GM18870 (cell line): ENCODE data around the gene RINT1.
"Not testable (repeated sequence)": the region's sequence is repeated elsewhere in the genome, so short reads cannot be mapped to it uniquely, and the experiment has no call there.

Experiments
- ATAC-seq: cut with Tn5 transposase; IDR thresholded peaks from one replicate; pipeline ENCODE4 v1.9.1; 2021; ENCODE audit warnings: moderate library complexity; ENCODE audit not compliant: unreplicated experiment

RINT1 gene

GRCh38 chr7:105596866-105597265, 64.9 kb downstream of the RINT1 start:
- no peak for ATAC-seq

- not testable (repeated sequence) for ATAC-seq
Measured at GRCh38 chr7:105599080-105599479, 67.1 kb downstream of the RINT1 start.

GRCh38 chr7:105599551-105599950, 67.5 kb downstream of the RINT1 start:
- ATAC-seq: no peak

- ATAC-seq: no peak
Measured at GRCh38 chr7:105600720-105601550, 68.9 kb downstream of the RINT1 start.

- no peak for ATAC-seq
Measured at GRCh38 chr7:105602325-105603305, 70.6 kb downstream of the RINT1 start.

- ATAC-seq: no peak
Measured at GRCh38 chr7:105610165-105610930, 78.3 kb downstream of the RINT1 start.

- ATAC-seq: no peak
Measured at GRCh38 chr7:105611856-105612775, 80.1 kb downstream of the RINT1 start.

GRCh38 chr7:105612806-105613205, 80.8 kb downstream of the RINT1 start:
- ATAC-seq: no peak

GRCh38 chr7:105613611-105614330, 81.8 kb downstream of the RINT1 start:
- no peak for ATAC-seq

- ATAC-seq: no peak
Measured at GRCh38 chr7:105614341-105614840, 82.4 kb downstream of the RINT1 start.
